ENCODE data around the gene TENT4B. TPM values are rescaled to one million over a fixed set of nuclear protein-coding genes. Genes with fewer than 3 reads are reported as not detected.

TENT4B gene
- total RNA-seq, 2 donors from 2014 or later, result 11.5 to 15.1 TPM

DNA sequence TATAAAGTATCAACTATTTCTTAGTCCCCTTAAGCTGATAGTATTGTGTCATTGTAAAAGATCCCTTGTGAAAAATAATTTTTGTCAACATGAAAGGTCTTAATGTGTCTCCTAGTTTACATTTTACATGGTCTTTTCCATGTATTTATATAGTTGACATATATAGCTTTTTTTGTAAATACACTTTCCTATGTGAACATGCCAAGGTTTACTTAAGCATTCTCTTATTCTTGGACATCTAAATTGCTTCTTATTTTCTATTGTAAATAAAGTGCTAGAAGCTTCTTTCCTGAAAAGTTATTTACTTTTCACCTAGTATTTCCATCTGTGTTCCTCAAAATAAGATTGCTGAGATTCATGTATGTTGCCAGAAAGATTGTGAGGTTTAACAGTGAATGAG lies 29.3 kb downstream of the TENT4B start:
- Histone ChIP-seq H3K27ac (no peak overlapping the region), H3K27me3 (replicated peaks; ENCODE audit: insufficient read depth) (no peaks in the 10 kb centered on the region), H3K4me1 (replicated peaks) (no peaks in the 10 kb centered on the region), H3K4me3 (no peak overlapping the region), H3K9me3 (no peaks in the 10 kb centered on the region), H3K36me3 (no peaks in the 10 kb centered on the region)
- no peak for TF ChIP-seq POLR2AphosphoS5 (IDR thresholded peaks at IDR 0.05)
- no peak for TF ChIP-seq POLR2A (IDR thresholded peaks at IDR 0.05)
- TF ChIP-seq, protein P1, sequence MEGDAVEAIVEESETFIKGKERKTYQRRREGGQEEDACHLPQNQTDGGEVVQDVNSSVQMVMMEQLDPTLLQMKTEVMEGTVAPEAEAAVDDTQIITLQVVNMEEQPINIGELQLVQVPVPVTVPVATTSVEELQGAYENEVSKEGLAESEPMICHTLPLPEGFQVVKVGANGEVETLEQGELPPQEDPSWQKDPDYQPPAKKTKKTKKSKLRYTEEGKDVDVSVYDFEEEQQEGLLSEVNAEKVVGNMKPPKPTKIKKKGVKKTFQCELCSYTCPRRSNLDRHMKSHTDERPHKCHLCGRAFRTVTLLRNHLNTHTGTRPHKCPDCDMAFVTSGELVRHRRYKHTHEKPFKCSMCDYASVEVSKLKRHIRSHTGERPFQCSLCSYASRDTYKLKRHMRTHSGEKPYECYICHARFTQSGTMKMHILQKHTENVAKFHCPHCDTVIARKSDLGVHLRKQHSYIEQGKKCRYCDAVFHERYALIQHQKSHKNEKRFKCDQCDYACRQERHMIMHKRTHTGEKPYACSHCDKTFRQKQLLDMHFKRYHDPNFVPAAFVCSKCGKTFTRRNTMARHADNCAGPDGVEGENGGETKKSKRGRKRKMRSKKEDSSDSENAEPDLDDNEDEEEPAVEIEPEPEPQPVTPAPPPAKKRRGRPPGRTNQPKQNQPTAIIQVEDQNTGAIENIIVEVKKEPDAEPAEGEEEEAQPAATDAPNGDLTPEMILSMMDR (IDR thresholded peaks at IDR 0.05), result no peak
- no peak for DNase-seq (ENCODE audit: low spot score)
- intact Hi-C loops (cut with DNase I), result no loop called here

DNA sequence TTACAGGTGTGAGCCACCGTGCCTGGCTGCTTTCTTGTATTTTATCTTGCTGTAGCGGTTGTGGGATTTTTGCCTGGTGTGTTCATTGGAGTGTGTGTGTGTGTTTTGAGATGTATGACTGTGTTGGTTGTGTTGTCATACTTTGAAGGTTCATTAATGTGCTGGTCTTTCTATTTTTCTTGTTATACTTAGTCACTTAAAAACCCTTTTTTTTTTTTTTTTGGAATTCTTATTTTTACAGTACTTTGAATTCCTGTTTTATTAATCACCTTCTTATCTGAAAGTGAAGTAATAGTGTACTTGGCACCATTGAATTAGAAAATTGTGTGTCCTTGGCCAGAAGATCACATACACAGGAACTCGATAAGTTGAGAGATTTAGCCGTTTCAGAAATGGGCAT lies 30.2 kb downstream of the TENT4B start:
- Histone ChIP-seq H3K9me3 (no peaks in the 10 kb centered on the region), H3K36me3 (no peaks in the 10 kb centered on the region), H3K27ac (no peak overlapping the region), H3K4me3 (no peak overlapping the region), H3K27me3 (replicated peaks; ENCODE audit: insufficient read depth) (no peaks in the 10 kb centered on the region), H3K4me1 (replicated peaks) (no peaks in the 10 kb centered on the region)
- intact Hi-C loops (cut with DNase I), result no loop called here
- DNase-seq (ENCODE audit: low spot score), result no peak
- TF ChIP-seq POLR2A (IDR thresholded peaks at IDR 0.05) (no peak), POLR2AphosphoS5 (IDR thresholded peaks at IDR 0.05) (no peak)
- TF ChIP-seq, protein P1 (IDR thresholded peaks at IDR 0.05), result no peak
- 83% methylated on average over 4 of the region's 4 CpGs for WGBS

DNA sequence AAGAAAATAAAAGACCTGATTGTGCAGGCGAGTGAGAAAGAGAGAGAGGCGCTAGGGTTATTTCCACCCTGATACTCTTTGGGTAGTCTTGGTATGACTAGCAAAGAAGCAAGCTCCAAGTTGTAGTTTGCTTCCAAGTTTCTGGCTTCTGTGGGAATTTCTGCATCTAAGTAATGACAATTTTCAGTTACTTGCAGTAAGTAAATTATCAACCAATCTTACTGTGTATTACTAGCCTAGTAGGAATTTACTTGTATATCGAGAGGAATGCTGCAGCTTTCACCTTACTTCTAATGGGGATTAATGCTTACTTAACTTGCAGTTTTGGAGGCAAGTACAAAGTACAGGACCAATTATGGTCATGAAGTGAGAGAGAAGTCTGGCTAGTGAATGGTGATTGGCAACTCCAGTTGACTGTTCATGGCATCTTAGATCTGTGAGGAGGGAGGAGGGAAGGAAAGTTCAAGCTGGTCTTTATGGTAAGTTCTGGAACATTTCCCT lies 31.9 kb downstream of the TENT4B start:
- no peaks in the 10 kb centered on the region for H3K36me3 ChIP-seq
- DNase-seq (ENCODE audit: low spot score), result no peak
- no peak overlapping the region for H3K4me3 ChIP-seq
- no peaks in the 10 kb centered on the region for H3K9me3 ChIP-seq
- intact Hi-C loops (cut with DNase I), result no loop called here
- no peaks in the 10 kb centered on the region for H3K27me3 ChIP-seq (replicated peaks; ENCODE audit: insufficient read depth)
- TF ChIP-seq POLR2AphosphoS5 (IDR thresholded peaks at IDR 0.05) (no peak), POLR2A (IDR thresholded peaks at IDR 0.05) (no peak)
- TF ChIP-seq, protein P1 (IDR thresholded peaks at IDR 0.05), result no peak
- H3K4me1 ChIP-seq (replicated peaks), result peaks cover 8% of the 10 kb centered on the region
- H3K27ac ChIP-seq, result no peak overlapping the region
- 57% methylated on average over 3 of the region's 3 CpGs for WGBS

DNA sequence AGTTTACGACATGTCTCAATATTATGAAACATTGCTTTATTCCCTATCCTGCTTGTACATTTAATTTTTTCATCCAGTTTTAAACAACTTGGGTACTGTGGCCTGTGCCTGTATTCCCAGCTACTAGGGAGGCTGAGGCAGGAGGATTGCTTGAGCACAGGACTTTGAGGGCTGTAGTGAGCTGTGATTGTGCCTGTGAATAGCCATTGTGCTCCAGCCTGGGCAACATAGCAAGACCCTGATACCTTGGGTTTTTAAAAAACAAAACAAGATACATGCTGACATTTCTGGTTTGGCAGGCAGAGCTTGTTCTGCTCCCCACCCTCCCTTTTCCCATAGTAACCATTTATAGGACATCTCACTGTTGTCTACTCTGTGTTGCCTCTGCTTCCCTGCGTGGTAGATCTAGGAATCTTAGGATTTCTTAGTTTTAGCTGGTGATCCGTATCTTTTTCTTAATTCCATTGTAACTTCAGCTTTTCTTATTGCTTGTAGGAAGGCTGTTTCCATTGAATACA lies 35.6 kb downstream of the TENT4B start:
- no peaks in the 10 kb centered on the region for H3K27me3 ChIP-seq (replicated peaks; ENCODE audit: insufficient read depth)
- intact Hi-C loops (cut with DNase I), result no loop called here
- no peak overlapping the region for H3K27ac ChIP-seq
- peak; percentile 36 for DNase-seq (ENCODE audit: low spot score)
- TF ChIP-seq, protein P1 (IDR thresholded peaks at IDR 0.05), result no peak
- TF ChIP-seq POLR2A (IDR thresholded peaks at IDR 0.05) (no peak), POLR2AphosphoS5 (IDR thresholded peaks at IDR 0.05) (peak; percentile 70)
- no peak overlapping the region for H3K4me3 ChIP-seq
- H3K4me1 ChIP-seq (replicated peaks), result peaks cover 8% of the 10 kb centered on the region
- H3K36me3 ChIP-seq, result no peaks in the 10 kb centered on the region
- no peaks in the 10 kb centered on the region for H3K9me3 ChIP-seq
- 59% methylated on average over 3 of the region's 3 CpGs for WGBS

DNA sequence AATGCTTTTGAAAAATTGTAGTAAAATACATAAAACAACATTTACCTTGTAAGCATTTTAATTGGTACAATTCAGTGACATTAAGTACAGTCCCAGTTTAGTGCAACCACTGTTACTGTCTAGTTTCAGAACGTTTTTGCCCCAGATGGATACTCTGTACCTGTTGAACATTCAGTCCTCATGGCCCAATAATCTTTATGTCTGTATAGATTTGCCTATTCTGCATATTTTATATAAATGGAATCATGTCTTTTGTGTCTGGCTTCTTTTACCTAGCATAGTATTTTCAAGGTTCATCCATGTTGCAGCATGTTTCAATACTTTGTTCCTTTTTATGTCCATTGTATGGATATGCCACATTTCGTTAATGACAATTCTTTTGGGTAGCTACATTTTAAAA lies 37.2 kb downstream of the TENT4B start:
- intact Hi-C loops (cut with DNase I), result no loop called here

More for the DNA sequence above, 37.2 kb downstream of the TENT4B start:
- no peak overlapping the region for H3K4me3 ChIP-seq
- no peaks in the 10 kb centered on the region for H3K9me3 ChIP-seq
- H3K36me3 ChIP-seq, result no peaks in the 10 kb centered on the region
- no peak overlapping the region for H3K27ac ChIP-seq
- H3K4me1 ChIP-seq (replicated peaks), result peaks cover 8% of the 10 kb centered on the region
- TF ChIP-seq, protein P1 (IDR thresholded peaks at IDR 0.05), result no peak
- no peak for TF ChIP-seq POLR2A (IDR thresholded peaks at IDR 0.05)
- TF ChIP-seq POLR2AphosphoS5 (IDR thresholded peaks at IDR 0.05), result no peak
- DNase-seq (ENCODE audit: low spot score), result no peak
- H3K27me3 ChIP-seq (replicated peaks; ENCODE audit: insufficient read depth), result no peaks in the 10 kb centered on the region
- 72% methylated on average over 2 of the region's 2 CpGs for WGBS
